GM15510 (cell line): ENCODE data around the gene DOCK4.

ENCODE experiments used
- POLR2A ChIP-seq: IDR thresholded peaks from 3 replicates; pipeline ENCODE4 v1.6.1; 2011; ENCODE audit warnings: borderline replicate concordance; ENCODE audit not compliant: insufficient read length; ENCODE audit errors: extremely low read depth

DOCK4 gene

GRCh38 chr7:112080441-112080840 is 125.8 kb downstream of the DOCK4 start:
- TF ChIP-seq POLR2A, result no peak

- TF ChIP-seq POLR2A, result no peak
These were observed 126.5 kb downstream of the DOCK4 start for GRCh38 chr7:112079673-112080072.

- TF ChIP-seq POLR2A, result no peak
These were observed 127.1 kb downstream of the DOCK4 start for GRCh38 chr7:112079122-112079521.

DNA sequence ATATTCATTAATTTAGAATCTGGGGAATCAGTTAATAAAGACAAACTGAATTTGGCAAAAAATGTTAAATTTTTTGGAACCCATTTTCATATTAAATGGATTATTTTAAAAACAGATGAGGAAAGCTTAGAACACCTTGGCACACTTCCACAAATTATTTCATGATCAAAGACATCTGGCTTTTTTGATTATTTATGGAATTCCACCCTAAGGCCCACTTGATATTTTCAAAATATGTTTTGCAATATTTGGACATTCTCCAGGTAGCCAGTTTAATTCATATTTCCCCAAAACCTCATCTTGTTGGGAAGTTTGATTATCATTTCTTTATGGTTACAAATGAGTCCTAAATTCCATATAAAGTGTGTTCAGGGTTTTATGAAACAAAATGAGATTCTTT is 129.9 kb downstream of the DOCK4 start:
- TF ChIP-seq POLR2A, result no peak

- no peak for TF ChIP-seq POLR2A
These were observed 131.7 kb downstream of the DOCK4 start for GRCh38 chr7:112074464-112074863.

DNA sequence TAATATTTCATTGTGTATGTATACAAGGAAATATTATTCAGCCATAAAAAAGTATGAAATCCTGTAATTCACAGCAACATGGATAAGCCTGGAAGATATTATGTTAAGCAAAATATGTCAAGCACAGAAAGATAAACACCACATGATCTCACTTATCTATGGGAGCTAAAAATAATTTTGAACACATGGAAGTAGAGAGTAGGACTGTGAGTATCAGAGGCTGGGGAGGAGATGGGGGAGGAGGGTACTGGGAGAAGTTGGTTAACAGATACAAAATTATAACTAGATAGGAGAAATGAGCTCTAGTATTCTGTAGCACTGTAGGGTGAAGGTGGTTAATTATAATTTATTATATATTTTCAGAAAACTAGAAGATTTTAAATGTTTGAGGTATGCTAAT is 132.7 kb downstream of the DOCK4 start:
- TF ChIP-seq POLR2A, result no peak

GRCh38 chr7:112072541-112073245 is 133.5 kb downstream of the DOCK4 start:
- no peak for TF ChIP-seq POLR2A

DNA sequence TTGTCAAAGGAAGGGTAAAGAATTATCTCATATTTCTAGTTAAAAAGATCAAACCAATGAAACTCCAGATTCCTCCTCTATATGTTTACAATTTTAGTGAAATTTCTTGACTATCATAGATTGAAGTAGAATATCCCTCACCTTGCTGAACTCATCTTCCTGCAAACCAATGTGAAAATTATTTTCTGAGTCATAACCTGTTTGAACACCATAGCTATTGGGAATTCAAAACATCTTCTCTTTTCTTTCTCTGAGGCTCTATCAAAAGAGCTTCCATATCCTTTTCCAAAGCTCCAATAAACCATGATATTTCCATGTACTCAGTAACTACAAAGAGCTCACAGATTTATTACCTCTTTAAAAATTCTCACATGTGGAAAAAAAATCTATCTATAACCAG is 134.3 kb downstream of the DOCK4 start:
- no peak for TF ChIP-seq POLR2A

- TF ChIP-seq POLR2A, result no peak
These were observed 135.4 kb downstream of the DOCK4 start for GRCh38 chr7:112070674-112071256.

- no peak for TF ChIP-seq POLR2A
These were observed 136.3 kb downstream of the DOCK4 start for GRCh38 chr7:112069879-112070321.

GRCh38 chr7:112068967-112069366 is 137.2 kb downstream of the DOCK4 start:
- no peak for TF ChIP-seq POLR2A

DNA sequence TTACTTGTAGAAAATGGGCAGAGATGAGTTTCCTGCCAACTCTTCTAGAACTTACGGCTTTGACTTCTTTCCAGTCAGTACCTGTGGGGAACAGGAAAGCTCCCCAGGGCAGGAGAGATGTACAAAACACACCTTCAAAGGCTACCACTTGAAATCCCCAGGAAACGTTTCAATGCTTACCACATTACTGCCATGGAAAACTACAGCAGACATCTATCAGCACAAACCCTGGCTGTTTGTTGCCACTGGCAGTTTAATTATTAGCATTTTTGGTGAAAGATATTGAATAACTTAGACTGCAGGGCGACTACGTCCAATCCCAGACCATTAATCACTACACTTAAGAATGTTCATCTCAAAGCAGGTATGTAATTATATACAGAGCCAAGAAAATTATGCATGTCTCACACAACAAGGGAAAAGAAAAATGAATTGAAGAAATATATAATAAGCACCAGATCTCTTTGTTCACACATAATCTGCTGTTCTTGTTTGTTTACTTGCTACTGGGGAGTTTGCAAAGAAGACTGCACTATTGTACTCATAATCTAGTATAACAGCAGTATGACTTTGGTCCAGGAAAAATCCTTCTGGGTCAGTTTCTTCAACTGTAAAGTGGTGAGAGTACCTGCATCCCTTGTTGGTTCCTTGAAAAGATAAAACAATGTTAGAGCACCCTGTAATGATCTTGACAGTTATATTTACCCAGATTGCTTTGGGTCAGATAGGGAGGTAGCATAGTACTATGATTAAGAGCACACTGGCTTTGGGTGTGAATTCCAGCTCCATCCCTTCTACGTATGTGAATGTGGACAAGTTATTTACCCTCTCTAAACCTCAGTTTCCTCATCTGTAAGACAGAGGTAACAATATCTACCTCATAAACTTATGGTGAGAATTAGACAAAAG is 138.3 kb downstream of the DOCK4 start:
- TF ChIP-seq POLR2A, result no peak

- no peak for TF ChIP-seq POLR2A
These were observed 139.0 kb downstream of the DOCK4 start for GRCh38 chr7:112067200-112067599.

DNA sequence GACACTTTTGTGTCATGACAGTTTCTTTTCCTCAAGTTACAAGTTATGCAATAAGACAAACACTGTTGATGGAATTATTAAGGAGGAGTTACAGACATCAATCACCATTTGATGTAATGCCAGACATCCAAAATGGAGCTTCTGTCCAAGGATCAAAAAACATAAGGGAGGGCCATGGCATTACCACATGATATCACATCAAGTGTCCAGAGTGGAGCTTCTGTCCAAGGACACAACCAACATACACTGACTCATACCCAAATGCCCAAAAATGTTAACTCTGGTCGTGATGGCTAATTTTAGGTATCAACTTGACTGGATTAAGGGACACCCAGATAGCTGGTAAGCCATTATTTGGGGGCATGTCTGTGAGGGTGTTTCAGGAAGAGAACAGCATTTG is 140.4 kb downstream of the DOCK4 start:
- TF ChIP-seq POLR2A, result no peak

DNA sequence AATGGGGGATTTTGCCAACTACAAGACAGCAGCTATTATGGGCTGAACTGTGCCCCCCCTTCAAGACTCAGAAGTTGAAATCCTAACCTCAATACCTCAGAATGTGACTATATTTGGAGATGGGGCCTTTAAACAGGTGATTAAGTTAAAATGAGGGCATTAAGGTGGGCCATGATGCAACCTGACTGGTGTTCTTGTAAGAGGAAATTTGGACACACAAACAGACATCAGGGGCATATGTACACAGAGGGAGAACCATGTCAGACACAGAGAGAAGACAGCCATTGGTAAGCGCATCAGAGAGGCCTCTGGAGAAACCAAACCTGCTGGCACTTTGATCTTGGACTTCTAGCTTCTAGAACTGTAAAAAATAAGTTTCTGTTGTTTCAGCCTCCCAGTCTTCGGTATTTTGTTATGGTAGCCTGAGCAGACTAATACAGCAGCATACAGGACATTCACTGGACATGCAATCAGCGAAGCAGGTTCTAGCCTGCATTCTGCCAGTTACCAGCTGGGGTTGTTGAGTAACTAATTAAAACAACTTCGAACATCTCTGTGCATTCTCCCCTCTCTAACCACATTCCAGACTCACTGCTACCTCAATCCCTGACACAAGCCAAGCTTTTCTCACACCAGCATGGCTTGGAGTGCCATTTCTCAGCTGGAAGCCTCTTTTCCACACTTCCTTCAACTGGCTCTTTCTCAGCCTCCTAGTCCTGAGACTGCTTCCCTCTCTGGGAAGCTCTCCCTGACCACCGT is 141.4 kb downstream of the DOCK4 start:
- TF ChIP-seq POLR2A, result no peak
